HG02852 (cell line): ENCODE data around the gene PTCD1.

Experiments
- ATAC-seq: cut with Tn5 transposase; IDR thresholded peaks from one replicate; pipeline ENCODE4 v1.9.1; 2021; ENCODE audit warnings: mild to moderate bottlenecking, moderate library complexity; ENCODE audit not compliant: unreplicated experiment

Gene PTCD1, protein sequence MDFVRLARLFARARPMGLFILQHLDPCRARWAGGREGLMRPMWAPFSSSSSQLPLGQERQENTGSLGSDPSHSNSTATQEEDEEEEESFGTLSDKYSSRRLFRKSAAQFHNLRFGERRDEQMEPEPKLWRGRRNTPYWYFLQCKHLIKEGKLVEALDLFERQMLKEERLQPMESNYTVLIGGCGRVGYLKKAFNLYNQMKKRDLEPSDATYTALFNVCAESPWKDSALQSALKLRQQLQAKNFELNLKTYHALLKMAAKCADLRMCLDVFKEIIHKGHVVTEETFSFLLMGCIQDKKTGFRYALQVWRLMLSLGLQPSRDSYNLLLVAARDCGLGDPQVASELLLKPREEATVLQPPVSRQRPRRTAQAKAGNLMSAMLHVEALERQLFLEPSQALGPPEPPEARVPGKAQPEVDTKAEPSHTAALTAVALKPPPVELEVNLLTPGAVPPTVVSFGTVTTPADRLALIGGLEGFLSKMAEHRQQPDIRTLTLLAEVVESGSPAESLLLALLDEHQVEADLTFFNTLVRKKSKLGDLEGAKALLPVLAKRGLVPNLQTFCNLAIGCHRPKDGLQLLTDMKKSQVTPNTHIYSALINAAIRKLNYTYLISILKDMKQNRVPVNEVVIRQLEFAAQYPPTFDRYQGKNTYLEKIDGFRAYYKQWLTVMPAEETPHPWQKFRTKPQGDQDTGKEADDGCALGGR

DNA sequence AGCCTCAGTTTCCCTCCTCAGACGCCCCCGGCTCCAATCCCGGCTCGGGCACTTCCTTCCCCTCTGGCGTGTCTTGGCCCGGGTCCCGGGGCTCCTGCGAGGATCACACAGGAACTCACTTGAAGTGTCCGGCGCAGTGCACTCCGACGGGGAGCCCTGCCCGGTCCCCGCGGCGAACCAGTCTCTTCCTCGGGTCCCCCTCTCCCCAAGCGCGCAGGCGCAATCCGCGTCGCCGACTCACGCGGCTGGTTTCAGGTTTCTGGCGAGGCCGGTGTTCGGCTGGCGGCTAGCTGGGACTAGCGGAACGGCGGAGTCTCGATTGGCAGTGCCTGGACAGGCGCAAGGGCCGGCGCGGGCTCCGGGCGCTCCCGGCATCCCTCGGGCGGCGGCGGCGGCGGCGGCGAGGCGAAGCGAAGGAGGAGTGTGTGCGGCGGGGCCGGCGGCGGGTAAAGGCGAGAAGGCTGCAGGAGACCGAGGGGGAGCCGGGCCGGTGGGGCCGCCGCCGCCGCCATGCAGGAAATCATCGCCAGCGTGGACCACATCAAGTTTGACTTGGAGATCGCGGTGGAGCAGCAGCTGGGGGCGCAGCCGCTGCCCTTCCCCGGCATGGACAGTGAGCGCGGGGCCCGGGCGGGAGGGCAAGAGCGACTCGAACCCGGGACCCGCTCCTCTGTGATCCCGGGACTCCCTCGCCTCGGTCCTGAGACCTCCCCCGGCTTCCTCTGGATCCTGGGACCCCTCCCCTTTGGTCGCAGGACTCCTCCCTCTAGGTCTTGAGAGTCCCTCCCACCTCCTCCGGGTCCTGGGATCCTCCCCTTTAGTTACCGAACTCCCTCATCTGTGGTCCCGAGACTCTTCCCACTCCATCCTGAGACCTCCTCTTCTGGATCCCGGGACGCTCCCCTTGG is at the start of gene PTCD1, which contains the start of gene CPSF4:
PTCD1 (minus strand) TSS at position 226 of the 908 bp plus-strand sequence. CDS start 3,556 bp downstream, outside the sequence.
CPSF4 (plus strand) TSS at position 371 of the 908 bp plus-strand sequence; CDS start at position 511, 140 bp downstream.
- peak; percentile 91 for ATAC-seq

DNA sequence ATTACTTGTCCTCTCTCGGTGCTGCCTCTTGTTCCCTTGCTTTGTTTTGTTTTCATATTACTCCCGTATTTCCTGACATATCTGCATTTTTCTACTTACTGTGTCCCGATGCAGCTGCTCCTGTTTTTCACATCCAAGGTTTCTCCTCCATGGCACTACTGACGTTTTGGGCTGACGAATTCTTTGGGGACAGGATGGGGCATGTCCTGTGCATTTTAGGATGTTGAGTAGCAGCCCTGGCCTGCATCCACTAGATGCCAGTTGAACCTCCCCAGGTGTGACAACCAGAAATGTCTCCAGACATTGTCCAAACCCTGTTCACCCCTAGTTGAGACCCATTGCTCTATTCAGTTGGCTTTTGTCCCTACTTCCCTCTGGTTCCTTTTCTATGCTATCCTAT is 46.5 kb upstream of the PTCD1 start:
- no peak for ATAC-seq

DNA sequence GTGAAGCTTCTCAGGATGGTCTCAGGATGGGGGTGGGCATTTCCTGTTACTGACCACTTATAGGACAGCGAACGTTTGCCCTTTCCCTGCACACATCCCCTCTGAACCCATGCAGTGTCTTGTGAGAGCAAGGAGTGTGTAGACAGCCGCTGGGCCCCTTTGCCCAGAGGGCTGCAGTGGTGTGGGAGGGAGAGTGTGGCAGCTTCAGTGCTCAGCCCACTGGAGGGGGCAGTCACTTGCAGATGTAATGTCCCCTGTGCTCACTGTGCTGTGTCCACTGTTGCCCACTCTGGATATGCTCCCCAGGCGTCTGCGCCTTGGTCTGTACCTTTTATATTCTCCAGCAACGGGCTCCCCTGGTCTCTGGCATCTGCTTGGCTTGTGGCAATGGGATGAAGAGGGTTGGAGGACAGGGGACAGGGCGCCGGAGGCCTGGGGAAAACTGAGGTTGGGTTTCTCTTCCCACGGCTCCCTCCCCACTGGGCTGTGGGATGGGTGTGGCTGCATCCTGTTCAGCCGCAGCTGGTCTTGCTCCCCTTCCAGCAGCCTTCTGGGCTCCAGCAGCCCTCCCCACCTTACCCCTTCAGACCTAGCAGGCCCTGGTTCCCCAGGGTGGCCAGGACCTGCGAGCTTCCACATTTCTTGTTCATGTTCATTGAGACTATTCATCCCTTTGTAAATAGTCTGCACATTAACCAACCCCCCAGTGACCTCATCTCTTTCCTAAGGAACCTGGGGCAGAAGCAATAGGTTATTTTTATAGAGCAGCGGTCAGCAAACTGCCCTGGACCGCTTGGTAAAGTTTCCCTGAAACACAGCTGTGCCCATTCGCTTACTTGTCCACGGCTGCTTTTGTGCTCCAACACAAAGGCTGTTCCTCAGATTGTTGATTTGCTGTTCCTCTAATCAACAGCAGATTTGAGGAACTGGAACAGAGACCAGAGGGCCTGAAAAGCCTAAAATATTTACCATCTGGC is 40.2 kb upstream of the PTCD1 start:
- ATAC-seq, result no peak

DNA sequence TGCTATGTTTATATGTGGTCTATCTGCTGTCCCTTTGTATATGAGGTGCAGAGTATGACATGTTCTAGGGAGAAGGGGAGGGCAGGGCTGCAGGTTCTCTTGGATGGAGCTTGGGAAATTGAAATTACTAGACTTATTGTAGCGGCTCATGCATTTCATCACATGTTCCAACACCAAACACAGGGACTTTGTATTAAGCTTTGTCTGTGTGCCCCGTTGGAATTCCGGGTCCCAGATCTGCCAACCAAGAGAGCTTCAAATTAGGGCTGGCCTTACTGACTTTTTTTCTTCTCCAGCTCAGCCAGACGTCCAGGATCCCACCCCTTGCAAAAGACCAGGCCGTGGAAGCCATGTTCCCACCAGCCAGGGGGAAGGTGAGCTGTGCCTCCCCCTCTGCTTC is 37.5 kb upstream of the PTCD1 start:
- ATAC-seq, result no peak

DNA sequence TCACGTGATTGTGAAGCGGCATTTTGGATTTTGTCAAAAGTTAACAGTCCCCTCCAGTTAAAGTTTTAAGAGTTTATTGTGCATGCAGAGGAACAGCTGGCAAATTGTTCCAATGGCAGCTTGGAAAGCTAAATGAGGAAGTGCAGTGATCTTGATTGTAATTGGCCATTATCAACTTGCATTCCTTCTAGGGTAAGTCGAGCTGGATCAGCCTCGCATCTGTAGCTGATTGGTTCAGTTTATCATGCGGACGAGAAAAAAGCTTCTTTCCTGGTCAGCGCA is 34.7 kb upstream of the PTCD1 start:
- ATAC-seq, result no peak

DNA sequence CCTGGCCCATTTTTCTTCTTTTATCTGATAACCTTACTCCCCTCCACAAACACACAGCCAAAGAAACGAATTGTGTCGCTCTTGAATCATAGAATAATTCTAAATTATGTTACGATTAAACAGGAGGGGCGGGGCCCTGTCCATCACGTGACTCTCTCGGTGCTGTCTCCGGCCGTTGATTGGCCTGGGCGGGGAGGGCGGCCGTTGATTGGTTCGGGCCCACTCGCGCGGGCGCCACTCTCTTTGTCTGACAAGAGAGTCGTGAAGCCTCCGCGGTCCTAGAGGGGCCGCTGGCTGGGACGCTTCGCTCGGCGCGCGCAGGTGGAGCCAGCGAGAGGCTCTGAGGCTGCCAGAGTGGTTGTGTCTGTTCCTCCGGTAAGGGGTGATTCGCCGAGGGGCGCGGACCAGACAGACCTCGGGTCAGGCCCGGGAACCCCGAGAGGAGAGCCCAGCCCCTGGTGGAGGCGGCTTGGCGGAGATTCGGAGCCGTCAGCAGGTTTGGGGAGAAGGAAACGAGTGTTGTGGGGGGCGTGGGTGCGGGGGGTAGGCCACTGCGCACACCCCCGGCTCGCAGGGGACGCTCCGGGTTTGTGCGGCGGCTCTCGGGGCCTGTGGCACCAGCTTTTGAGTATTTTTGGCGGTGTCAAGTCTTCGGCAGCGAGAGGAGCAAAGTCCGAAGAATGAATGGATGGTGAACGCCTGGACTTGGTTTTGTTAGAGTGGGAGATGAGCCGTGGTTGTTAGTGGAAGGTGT is 34.1 kb upstream of the PTCD1 start, which contains the start of gene ZNF789:
ZNF789 (plus strand) TSS at position 330 of the 754 bp plus-strand sequence. CDS start 3,567 bp downstream, outside the sequence.
- ATAC-seq, result peak; percentile 94

DNA sequence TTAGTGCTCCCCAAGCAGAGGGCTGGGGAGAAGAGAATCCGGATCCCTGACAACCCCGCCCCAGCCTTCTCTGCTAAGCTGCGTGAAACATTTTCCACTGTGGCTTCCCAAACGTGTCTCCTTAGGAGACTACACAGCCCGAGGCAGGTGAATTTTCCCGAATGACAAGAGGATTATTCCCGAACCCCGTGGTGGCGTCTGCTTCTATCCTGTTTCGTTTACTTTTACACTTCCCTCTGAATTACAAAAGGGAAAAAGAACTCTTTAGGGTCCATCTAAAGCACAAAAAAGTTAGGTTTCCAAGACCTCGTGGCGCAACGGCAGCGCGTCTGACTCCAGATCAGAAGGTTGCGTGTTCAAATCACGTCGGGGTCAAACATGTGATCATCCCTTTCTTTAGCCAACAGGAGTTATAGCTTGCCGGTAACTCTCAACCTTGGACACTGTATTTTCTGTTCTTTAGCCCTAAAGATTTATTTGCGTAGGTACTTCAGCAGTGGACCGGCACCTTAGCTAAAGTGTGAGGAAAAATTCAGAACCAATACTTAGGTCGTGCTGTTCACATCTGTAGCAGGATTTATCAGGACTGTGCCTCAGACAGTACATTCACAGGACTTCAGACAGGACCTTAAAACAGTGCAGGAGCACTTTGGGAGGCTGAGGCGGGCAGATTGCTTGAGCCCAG is 30.9 kb upstream of the PTCD1 start:
- ATAC-seq, result no peak

DNA sequence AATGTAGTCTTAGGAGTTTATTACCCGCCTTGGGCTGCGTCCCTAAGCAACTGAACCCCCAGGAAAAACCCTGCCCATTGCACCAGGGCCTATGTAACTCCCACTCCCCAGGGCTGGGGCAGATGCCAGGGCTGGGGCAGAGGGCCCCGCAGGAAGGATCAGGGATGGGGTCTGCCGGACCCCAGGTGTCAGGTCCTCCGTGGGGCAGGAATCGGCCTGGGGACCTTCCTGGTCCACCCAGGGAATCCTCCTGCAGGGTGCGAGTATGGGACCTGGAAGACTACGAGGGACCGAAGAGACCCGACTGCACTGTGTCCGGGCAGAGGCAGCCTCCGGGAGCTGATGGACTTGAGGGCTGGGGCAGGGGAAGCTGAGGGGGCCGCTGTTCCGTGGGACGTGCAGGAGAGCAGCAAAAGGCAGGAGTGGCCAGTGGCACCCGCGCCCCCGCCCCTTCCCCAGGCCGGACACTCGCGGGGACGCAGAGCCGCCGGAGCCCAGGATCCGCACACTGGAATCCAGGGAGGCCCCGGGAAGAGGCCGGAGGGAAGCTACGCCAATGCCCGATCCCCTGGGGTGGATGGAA is 29.8 kb upstream of the PTCD1 start:
- no peak for ATAC-seq

DNA sequence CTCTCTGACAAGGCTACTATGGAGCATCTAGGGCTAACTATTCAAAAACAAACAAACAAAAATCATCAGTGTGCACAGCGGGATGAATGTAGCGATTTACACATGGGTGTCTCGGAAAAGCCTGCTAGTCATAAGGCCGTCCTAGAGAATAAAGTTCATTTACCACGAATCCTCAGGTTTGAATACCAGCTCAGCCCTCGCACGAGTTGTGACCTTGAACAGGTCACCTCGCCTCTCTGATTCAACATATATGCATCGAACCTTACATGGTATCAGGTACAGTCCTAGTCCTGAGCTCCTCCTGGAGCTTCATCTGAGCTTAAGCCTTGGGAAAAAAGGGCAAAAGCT is 26.8 kb upstream of the PTCD1 start:
- ATAC-seq, result peak; percentile 15

DNA sequence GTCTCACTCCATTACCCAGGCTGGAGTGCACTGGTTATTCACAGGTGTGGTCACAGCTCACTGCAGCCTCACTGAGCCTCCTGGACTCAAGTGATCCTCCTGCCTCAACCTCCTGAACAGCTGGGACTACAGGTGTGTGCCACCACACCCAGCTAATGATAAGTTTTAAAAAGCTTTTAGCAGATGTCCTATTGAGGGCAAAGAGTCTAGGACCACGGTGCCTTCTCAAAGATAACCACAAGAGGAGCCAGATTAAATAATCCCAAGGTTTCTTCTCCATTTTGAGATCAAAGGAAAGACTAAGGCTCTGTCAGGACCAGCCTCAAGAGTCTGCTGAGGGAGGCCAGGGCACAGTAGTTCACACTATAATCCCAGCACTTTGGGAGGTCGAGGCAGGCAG is 22.6 kb upstream of the PTCD1 start:
- no peak for ATAC-seq

DNA sequence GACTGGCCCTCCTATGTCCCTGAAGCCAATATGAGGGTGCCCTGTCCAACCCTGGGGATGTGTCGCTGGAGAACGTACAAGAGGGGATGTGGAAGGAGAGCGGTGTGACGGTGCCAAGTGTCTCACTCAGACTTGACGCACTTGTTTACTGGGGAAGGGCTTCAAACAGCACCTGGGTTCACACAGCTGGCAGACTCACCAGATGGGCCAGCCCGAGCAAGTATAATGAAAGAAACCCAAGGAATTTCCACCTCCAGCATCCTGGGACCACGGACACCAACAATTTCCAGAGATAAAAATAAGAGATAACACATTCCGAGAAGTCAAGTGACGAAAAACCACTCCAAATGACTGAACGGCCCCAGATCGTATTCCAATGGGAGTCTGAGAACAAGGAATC is 22.1 kb upstream of the PTCD1 start:
- no peak for ATAC-seq

DNA sequence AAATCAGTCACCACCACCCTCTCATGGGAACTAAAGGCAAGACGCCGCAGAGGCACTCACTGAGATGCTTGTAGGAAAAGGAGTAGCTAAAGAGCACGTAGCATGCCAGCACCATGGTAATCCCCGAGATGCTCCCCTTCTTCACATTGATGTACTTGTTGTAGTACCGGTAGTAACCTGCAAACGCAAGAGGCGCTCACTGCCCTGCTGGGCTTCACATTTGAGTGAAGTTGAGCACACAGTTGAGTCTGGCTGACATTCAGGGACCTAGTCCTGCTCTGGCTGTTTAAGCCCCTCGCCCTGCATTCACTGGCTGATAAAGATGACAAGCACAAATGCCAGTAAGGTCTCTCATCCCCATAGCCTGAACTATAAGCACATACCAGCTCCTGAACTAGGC is 20.5 kb upstream of the PTCD1 start:
- ATAC-seq, result no peak

DNA sequence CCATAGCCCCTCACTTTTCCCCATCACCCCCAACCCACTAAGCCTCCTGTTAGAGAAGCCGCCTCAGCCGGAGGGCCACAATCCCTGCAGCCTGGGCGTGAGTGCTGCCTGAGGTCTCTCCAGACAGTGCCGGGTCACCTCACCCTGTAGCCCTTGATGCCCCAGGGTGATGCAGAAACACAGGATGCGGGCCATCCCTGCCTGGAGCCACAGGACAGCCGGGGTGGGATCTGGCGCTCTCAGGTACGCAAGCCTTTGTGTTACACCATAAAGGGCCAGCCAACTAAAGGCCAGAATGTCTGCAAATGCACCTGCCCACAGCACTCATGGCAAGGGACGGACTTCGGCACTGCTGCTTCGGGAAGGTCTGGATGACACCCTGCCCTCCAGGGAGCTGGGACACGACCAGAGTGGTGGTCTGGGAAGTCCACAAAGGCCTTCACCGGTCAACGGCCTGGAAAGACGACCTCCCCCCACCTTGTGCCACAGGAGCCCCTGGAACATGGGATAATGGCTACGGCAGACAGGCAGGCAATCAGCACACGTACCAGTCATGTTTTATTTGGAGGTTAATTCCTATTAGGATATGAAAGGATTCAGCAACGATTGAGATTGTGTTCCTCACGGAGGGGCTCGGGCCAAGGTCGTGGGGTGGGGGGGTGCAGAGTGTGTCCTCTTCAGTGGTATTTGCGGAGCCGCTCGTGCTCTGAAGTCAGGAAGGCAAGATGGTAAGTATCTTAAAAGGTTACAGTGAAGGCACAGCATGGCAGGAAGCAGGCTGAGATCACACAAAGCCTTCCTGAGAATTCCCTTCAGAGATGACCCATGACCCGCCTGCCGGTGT is 19.3 kb upstream of the PTCD1 start:
- ATAC-seq, result no peak

DNA sequence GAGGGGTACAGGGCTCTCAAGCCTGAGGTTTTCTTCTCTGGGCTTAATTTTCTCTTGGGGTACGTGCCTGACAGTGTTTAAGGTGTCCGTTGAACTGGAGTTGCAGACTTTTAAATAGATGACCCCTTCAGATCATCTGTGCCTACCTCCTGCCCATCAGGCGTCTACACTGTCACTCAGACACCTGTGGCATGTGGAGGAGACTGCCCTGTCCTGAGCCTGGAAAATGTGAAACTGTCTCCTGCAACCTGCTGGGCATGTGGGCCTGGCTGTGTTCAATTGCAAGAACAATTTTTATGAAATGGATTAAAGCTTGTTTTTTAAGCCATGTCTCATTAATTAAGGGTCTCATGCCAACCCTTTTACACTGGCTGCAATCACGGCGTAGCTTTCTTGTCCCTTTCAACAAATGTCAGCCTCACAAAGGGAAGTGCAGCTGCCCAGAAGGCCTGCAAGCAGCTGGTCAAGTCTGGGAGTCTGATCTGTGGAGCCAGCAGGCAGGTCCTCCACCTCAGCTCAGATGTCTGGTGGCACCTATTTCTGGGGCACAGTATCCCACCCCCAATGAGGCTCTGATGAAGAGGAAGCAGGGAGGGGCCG is 18.6 kb upstream of the PTCD1 start:
- no peak for ATAC-seq

DNA sequence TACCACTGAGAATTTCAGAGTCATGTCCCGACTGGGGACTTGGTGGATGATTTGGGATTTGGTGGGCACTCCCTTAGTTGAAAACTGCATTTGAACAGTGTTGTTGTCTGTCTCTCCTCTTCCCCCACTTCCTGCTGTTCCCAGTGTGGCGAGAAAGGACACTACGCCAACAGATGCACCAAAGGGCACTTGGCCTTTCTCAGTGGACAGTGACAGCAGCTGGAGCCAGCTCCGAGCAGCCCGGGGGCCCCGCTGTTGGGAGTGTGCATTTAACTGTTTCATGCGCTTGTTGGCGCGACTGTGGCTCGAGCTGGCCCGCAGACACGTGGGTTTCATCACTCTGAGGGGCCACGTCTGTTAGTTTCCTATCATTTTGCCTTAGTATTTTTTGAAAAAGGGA is 17.7 kb upstream of the PTCD1 start:
- no peak for ATAC-seq

DNA sequence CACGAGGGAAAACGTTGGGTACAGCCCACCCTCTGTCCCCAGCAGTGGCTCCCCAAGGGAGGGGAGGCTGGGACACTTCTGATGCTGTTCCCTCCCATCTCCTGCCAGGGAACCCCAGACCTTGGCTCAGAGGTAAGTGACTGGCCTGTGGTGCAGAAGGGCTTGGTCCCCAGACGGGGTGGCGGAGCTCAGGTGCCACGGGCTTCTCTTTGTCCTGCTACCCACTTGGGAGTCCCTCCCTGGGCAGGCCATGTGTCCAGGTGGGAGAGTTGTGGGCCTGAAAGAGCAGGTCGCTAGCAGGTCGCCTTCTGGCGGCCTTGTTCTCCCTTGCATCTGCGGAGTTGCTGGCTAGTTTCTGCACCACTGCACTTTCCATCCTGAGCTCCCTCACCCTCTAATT is 17.3 kb upstream of the PTCD1 start:
- ATAC-seq, result no peak

DNA sequence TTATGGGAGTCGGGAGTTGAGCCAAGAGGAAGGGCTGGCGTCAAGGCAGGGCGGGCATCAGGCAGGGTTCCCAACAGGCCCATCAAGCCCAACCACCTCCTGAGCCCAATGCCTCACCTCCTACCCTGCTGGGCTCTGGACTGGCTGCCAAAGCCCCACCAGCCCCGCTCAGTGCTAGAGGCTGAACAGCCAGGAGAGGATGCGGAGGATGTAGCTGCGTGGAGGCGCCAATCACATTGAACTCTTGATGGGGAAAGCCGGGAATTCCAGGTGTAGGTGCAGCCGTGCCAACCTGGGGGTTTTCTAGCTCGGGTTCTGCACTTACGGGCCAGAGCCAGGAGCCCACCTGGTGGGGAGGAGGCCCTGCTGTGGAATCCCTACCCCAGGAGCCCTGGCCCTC is 14.5 kb upstream of the PTCD1 start:
- ATAC-seq, result no peak
